Nephron (organoid): ENCODE measurements around the gene TACC2.

Source experiments
- H3K27ac Mint-ChIP-seq, 3 experiments: 2 replicates each; pipeline ENCODE4 v1.8.0; 2020; ENCODE audit warnings: mixed read lengths in 3 of 3, mild to moderate bottlenecking in 2 of 3, moderate library complexity in 1 of 3
- H3K27me3 Mint-ChIP-seq: 2 replicates; pipeline ENCODE4 v1.8.0; 2021; ENCODE audit warnings: low read depth, mild to moderate bottlenecking, moderate library complexity, mixed read lengths
- H3K36me3 Mint-ChIP-seq: 2 replicates; pipeline ENCODE4 v1.8.0; 2020; ENCODE audit warnings: low read depth, mixed read lengths
- H3K4me1 Mint-ChIP-seq: 2 replicates; pipeline ENCODE4 v1.8.0; 2020; ENCODE audit warnings: mixed read lengths
- H3K4me3 Mint-ChIP-seq, 3 experiments: 2 replicates each; pipeline ENCODE4 v1.8.0; 2020; ENCODE audit warnings: mild to moderate bottlenecking in 3 of 3, mixed read lengths in 3 of 3, moderate library complexity in 2 of 3
- H3K9me3 Mint-ChIP-seq: 2 replicates; pipeline ENCODE4 v1.8.0; 2020; ENCODE audit warnings: mixed read lengths
- TF ChIP-seq, protein P1 (sequence below), 3 experiments: fragments of 200-600 bp; sonication (generic); IDR thresholded peaks; one replicate each; pipeline ENCODE4 v1.5.0; 2021; ENCODE audit warnings: antibody characterized with exemption in 3 of 3; ENCODE audit not compliant: unreplicated experiment in 3 of 3

TACC2 gene

DNA sequence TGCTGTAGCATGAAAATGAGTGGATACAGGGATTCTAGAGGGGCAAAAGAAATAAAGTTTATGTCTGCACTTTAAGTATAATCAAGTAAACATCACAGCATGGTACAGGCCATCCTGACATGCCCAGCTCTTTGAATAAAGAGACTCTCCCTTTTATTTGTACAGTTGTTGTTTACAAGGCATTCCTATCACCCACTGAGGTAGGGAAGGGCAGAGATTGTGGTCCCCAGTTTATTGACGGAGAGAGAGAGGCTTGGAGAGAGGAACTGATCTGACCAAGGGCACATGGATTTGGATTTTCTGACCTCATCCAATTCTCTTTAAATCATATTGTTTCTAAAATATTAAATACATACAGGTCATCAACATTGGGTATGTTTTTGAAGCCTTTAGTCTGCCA lies 53.9 kb downstream of the TACC2 start:
- Mint-ChIP-seq H3K9me3 (no peaks in the 10 kb centered on the region), H3K4me3 (no peak overlapping the region)

GRCh38 chr10:122044045-122044661 lies 55.2 kb downstream of the TACC2 start:
- H3K9me3 Mint-ChIP-seq = no peaks in the 10 kb centered on the region
- H3K36me3 Mint-ChIP-seq = no peaks in the 10 kb centered on the region
- H3K4me1 Mint-ChIP-seq = peaks cover 36% of the 10 kb centered on the region
- TF ChIP-seq, protein P1, sequence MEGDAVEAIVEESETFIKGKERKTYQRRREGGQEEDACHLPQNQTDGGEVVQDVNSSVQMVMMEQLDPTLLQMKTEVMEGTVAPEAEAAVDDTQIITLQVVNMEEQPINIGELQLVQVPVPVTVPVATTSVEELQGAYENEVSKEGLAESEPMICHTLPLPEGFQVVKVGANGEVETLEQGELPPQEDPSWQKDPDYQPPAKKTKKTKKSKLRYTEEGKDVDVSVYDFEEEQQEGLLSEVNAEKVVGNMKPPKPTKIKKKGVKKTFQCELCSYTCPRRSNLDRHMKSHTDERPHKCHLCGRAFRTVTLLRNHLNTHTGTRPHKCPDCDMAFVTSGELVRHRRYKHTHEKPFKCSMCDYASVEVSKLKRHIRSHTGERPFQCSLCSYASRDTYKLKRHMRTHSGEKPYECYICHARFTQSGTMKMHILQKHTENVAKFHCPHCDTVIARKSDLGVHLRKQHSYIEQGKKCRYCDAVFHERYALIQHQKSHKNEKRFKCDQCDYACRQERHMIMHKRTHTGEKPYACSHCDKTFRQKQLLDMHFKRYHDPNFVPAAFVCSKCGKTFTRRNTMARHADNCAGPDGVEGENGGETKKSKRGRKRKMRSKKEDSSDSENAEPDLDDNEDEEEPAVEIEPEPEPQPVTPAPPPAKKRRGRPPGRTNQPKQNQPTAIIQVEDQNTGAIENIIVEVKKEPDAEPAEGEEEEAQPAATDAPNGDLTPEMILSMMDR (IDR thresholded peaks at IDR 0.05; ENCODE audit: unreplicated experiment in 3 of 3) = no peak
- H3K27me3 Mint-ChIP-seq = peaks cover 6% of the 10 kb centered on the region
- peak overlapping the region; percentile 55 to 77 (median 68) for H3K4me3 Mint-ChIP-seq
- H3K27ac Mint-ChIP-seq = peak overlapping the region; percentile 48 to 89 (median 83)

More for the DNA sequence above, 53.9 kb downstream of the TACC2 start:
- peaks cover 35% of the 10 kb centered on the region for H3K4me1 Mint-ChIP-seq
- H3K36me3 Mint-ChIP-seq = no peaks in the 10 kb centered on the region
- no peak overlapping the region for H3K27ac Mint-ChIP-seq
- TF ChIP-seq, protein P1 (IDR thresholded peaks at IDR 0.05; ENCODE audit: unreplicated experiment in 3 of 3) = no peak
- peaks cover 8% of the 10 kb centered on the region for H3K27me3 Mint-ChIP-seq

GRCh38 chr10:122044713-122045112 lies 55.8 kb downstream of the TACC2 start:
- H3K9me3 Mint-ChIP-seq = no peaks in the 10 kb centered on the region
- peaks cover 2% of the 10 kb centered on the region for H3K27me3 Mint-ChIP-seq
- H3K27ac Mint-ChIP-seq = peak overlapping the region; percentile 48 to 89 (median 83)
- H3K4me1 Mint-ChIP-seq = peaks cover 36% of the 10 kb centered on the region
- H3K4me3 Mint-ChIP-seq = peak overlapping the region; percentile 2 to 77 (median 68)
- H3K36me3 Mint-ChIP-seq = no peaks in the 10 kb centered on the region
- TF ChIP-seq, protein P1 (IDR thresholded peaks at IDR 0.05; ENCODE audit: unreplicated experiment in 3 of 3) = no peak

GRCh38 chr10:122045212-122045611 lies 56.2 kb downstream of the TACC2 start:
- Mint-ChIP-seq H3K4me3 (no peak overlapping the region), H3K27ac (peak overlapping the region in 2 of 3 experiments; percentile 48 to 83), H3K4me1 (peaks cover 36% of the 10 kb centered on the region), H3K36me3 (no peaks in the 10 kb centered on the region), H3K9me3 (no peaks in the 10 kb centered on the region), H3K27me3 (no peaks in the 10 kb centered on the region)
- TF ChIP-seq, protein P1 (IDR thresholded peaks at IDR 0.05; ENCODE audit: unreplicated experiment in 3 of 3) = no peak

DNA sequence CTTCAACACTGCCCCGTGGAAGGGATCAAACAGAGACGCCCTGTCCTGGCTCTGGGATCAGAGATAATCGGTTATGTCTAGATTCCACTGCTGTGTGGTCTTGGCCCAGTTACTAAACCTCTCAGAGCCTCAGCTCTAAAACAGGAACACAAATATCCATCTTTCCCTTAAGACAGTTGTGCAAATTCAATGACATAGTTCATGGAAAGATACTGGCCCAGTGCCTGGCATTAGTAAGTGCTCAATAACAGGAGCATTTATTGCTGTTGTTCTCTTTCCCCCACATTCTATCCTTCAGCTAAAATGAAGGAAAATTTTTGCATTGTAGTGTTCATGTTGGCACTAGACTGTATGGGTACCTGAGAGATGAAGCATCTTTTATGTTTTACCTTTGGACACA lies 58.6 kb downstream of the TACC2 start:
- Mint-ChIP-seq H3K36me3 (no peaks in the 10 kb centered on the region), H3K9me3 (no peaks in the 10 kb centered on the region), H3K4me3 (no peak overlapping the region), H3K27me3 (no peaks in the 10 kb centered on the region), H3K27ac (no peak overlapping the region), H3K4me1 (peaks cover 36% of the 10 kb centered on the region)
- TF ChIP-seq, protein P1 (IDR thresholded peaks at IDR 0.05; ENCODE audit: unreplicated experiment in 3 of 3) = no peak

DNA sequence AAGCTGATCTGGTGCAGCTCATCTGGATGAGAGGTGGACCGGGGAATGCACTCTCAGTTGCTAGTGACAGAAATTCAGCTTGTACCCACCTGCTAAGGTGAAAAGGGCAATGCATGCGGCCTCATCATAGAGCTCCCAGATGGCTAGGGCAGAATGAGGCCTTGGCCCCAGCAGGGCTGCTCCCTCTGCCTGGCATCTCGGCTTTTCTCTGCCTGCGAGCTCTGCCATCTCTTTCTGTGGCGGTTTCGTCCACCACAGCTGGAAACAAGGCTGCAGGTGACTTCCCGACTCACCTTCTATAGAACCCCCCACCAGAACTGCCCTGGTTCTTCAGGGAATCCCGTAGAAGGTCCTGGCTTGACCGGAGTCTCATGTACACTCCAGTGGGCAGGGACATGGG lies 60.1 kb downstream of the TACC2 start:
- no peaks in the 10 kb centered on the region for H3K27me3 Mint-ChIP-seq
- peaks cover 21% of the 10 kb centered on the region for H3K4me1 Mint-ChIP-seq
- TF ChIP-seq, protein P1 (IDR thresholded peaks at IDR 0.05; ENCODE audit: unreplicated experiment in 3 of 3) = no peak
- no peaks in the 10 kb centered on the region for H3K9me3 Mint-ChIP-seq
- H3K4me3 Mint-ChIP-seq = no peak overlapping the region
- H3K27ac Mint-ChIP-seq = no peak overlapping the region
- peaks cover 5% of the 10 kb centered on the region for H3K36me3 Mint-ChIP-seq
